GM18870 (cell line): ENCODE results near the gene ACSBG1.

Experiments
- ATAC-seq: cut with Tn5 transposase; IDR thresholded peaks from one replicate; pipeline ENCODE4 v1.9.1; 2021; ENCODE audit warnings: moderate library complexity; ENCODE audit not compliant: unreplicated experiment

Gene ACSBG1

DNA sequence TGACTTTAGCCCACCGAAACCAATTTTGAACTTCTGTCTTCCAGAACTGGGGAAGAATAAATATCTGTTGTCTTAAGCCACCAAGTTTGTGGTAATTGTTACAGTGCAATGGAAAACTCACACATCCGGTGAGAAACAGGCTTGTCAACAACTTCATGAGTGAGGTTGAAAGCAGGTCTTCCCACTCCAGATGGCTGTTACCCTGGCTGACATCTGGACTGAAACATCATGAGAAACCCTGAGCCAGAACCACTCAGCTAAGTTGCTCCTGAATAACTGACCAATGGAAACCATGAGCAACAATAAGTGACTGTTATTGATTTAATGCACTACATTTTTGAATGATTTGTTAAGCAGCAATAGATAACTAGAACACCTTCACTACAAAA lies 10.3 kb downstream of the ACSBG1 start:
- ATAC-seq = no peak

DNA sequence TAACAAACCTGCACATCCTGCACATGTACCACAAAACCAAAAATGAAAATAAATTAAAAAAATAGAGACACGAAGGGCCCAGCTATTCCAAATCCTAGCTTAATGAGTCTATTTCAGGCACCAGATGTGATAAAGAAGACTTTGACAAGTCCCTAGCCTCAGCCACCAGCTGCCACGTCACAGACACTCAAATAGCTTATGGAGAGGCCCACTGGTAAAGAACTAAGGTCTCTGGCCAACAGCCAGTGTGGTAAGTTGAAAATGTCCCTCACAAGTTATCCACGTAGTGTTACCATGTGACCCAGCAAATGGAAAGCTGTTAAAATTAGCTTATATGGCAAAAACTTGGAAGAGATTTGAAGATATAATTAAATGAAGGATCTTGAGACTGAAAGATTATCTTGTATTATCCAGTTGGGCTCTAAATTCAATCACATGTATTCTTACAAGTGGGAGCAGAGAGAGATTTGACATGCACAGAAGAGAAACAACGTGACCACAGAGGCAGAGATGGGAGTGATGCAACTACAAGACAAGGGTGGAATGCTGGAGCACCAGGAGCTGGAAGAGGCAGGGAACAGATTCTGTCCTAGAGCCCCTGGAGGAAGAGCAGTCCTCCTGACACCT lies 10.9 kb downstream of the ACSBG1 start:
- ATAC-seq = no peak

DNA sequence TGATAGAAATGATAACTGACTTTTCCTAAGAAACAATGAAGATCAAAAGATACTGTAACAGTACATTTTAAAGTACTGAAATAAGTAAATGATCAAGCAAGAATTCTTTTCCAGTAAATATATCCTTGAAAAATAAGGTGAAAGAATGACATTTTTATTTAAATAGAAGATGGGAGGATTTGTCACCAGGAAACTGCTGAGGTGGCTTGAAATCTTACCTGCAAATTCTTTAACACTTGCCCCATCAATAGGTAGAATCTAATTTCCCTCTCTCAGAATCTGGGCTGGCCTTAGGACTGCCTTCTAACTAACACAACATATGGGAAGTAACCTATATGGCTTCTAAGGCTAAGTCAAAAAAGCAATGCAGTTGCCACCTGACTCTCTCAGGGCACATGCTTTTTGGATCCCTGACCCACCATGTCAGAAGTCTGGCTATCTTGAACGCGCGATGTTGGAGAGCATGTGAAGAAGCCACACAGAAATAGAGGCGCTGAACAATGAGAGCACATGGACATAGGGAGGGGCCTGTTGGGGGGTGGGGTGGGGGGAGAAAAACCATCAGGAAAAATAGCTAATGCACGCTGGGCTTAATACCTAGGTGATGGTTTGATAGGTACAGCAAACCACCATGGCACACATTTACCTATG lies 11.5 kb downstream of the ACSBG1 start:
- ATAC-seq = no peak

GRCh38 chr15:78220713-78221112 lies 13.7 kb downstream of the ACSBG1 start:
- no peak for ATAC-seq

GRCh38 chr15:78216276-78217104 lies 17.9 kb downstream of the ACSBG1 start:
- no peak for ATAC-seq

- no peak for ATAC-seq
Observed at GRCh38 chr15:78213956-78214355, 20.4 kb downstream of the ACSBG1 start.

DNA sequence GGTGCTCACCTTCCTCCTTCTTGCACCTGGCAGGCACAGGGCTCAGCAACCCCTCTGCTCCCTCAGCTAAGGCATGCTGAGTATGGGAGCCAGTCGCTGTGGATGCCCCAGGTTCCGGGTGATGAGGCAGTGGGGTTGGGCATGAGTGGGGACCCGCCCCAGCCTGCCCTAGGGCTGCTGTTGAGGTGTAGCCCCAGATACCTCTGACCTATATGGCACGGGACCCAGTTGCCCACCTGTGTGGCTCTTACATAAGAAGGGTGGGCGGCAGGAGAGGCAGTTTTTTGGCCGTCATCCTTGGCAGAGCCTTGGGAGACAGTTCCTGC lies 21.0 kb downstream of the ACSBG1 start:
- no peak for ATAC-seq

- ATAC-seq = no peak
Observed at GRCh38 chr15:78212546-78213424, 21.6 kb downstream of the ACSBG1 start.

DNA sequence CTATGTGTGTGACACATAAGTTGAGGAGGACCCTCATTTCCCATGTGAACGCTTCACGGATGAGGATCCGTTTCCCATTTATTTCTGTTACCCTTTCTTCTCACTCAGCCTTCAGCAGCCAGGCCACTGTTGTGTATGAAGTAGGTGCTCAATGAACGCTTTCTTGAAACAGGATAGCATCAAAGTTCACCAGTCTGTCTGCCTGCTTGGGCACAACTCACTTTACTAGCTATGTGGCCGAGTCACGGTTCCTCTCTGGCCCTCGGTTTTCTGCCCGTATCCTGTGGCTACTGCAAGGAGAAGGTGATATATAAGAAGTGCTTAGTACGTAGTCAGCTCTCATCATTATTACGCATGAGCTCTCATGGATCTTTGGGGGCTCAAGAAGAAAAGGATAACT lies 22.4 kb downstream of the ACSBG1 start:
- no peak for ATAC-seq

DNA sequence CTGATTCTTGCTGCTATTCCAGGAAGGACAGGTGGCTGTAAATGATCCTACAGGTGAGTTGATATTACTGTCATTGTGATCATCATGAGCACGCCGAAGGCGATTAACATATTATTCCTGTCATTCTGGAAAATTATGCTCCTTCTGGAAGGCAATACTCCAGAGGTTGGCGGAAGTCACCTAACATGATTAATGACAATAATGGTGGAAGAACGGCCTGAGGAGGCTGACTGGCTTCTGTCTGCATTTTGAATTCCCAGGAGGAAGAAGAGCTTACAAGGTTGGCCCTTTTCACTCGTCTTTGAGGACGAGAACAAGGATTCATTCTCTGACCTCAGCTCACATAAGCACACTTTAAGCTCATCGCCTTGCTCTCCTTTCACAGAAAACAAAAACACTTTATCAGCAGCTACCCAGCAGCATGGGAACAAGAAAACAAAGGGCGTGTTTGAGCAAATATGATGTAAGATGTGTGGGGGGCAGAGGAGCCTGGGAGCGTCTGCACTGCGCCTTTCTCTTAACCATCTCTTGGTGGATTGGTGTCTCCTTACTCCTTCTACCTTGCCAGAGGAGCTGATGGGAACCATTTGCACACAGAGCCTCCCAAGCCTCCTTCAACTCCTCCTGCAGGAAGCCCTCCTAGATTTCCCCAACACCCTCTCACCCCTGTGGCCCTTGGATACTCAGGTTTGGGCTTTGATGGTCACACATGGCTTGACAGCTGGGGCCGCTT lies 23.0 kb downstream of the ACSBG1 start:
- no peak for ATAC-seq

DNA sequence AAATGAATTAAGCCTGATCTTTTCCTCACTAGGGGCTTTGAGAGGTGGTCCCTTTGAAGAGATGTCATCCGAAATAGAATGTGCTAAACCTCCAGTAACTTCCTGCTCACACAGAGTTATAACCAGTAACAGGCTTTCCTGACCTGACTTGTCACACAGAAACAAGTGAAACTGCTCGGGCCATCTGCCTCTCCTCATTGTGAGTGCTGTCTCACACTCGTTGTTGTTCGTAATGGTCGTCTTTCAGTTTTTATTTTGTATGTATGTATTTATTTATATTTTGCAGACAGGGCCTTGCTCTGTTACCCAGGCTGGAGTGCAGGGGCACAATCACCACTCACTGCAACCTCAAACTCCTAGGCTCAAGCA lies 24.0 kb downstream of the ACSBG1 start:
- no peak for ATAC-seq

- no peak for ATAC-seq
Observed at GRCh38 chr15:78209646-78210348, 24.6 kb downstream of the ACSBG1 start.

DNA sequence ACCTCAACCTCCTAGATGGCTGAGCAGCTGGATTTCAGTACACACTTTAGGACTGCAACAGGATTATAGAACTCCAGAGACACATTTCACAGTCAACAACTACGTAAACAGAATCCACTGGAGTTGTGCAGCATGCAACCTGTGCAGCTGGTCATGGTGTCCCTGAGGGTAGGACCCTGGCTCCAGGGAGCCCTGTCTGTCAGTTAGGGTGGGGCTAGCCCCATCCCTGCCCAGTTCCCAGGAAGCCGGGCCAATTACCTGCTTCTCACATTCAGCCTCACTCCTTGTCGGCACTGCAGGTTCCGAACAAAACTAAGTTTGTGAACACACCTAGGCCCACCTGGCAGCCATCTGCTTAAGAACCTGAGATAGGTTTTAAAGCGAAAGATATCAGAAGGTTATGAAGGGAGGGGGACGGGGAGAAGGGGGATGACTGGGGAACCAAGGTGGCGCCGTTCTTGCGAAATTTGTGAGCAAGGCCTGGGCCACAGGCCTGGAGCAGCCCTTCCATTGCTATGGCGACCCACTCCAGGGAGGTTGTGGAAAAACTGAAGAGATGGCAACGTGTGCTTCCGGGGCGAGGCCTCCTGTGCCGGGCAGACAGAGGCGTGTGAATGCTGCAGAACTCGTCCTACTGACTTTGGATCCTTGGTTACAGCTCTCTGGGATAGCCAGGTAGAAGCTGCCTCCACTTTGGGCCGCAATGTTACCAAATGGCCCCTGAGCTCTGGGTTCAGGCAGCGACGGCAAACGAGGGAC lies 25.3 kb downstream of the ACSBG1 start:
- ATAC-seq = no peak

DNA sequence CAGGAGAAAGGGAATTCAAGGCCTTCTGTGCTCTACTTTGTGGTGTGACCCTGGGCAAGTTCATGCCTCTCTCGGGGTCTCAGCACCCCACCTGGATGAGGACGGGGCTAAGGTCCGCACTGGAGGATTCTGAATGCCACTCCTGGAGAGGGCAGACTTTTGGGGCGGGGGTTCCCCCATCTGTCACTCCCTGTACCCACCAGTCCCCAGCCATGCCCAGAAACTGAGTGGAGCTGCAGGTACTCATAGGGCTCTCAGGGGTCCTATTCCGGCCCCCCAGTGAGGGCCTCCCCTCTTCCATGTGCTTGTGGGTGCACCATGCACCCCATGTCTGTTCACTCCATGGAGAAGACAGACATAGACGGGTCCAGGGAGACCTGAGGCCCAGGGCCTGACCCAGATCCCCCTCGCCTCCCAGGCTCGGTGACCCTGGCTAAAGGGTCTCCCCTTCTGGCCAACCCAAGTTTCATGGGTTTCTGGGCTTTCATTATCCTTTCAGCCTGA lies 26.0 kb downstream of the ACSBG1 start:
- no peak for ATAC-seq

DNA sequence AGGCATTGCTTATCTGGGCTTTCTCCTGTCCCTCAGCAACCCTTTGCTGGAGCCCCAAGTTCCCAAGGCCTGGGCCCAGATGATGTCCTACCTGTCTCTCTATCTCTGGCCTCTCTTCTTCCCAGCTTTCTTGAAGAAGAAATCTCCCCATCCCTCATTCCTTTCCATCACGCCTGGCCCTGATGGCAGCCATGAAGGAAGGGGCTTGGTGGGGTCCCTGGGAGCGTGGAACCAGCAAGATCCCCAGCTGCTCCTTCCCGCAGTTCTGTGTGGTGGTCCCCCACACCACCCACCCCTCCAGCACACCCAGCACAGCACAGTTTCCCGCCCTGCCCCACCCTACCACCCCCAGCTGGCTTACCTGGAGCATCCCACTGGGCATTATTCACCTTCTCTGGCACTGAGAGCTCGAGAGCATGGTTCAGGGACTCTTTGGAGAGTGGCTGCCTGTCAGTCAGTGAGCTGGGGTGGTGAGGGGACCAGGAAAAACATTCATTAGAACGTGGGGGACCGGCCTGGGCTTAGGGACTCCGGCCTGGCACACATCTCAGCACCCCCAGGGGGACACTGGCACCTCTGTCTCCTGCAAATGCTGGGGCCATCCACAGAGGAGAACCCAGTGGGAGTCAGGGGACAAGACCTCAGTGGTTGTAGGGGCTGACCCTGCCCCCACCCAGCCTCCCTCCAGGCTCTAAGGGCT lies 26.6 kb downstream of the ACSBG1 start:
- no peak for ATAC-seq

- no peak for ATAC-seq
Observed at GRCh38 chr15:78207110-78207458, 27.3 kb downstream of the ACSBG1 start.

- no peak for ATAC-seq
Observed at GRCh38 chr15:78206326-78207109, 27.8 kb downstream of the ACSBG1 start.

GRCh38 chr15:78205856-78206255 lies 28.5 kb downstream of the ACSBG1 start:
- no peak for ATAC-seq
